Skeletal muscle satellite cell (primary cell): Measurements from ENCODE around the gene CISD3.

Experiments
- H3K27me3 ChIP-seq: 2 replicates; pipeline ENCODE4 v1.7.0; 2013; ENCODE audit warnings: low read length; ENCODE audit not compliant: control insufficient read depth, insufficient read depth
- H3K36me3 ChIP-seq: 2 replicates; pipeline ENCODE4 v1.7.0; 2013; ENCODE audit warnings: mild to moderate bottlenecking, control low read depth, low read length; ENCODE audit not compliant: insufficient read depth
- H3K4me1 ChIP-seq: 2 replicates; pipeline ENCODE4 v1.7.0; 2013; ENCODE audit warnings: low read length; ENCODE audit not compliant: control insufficient read depth, insufficient read depth
- H3K4me2 ChIP-seq: 2 replicates; pipeline ENCODE4 v1.7.0; 2013; ENCODE audit warnings: mild to moderate bottlenecking, low read length
- H3K4me3 ChIP-seq: 2 replicates; pipeline ENCODE4 v1.7.0; 2013; ENCODE audit warnings: low read length
- H3K9ac ChIP-seq: 2 replicates; pipeline ENCODE4 v1.7.0; 2013; ENCODE audit warnings: mild to moderate bottlenecking, low read depth, low read length, moderate library complexity
- H3K9me3 ChIP-seq: replicated peaks from 2 replicates; pipeline ENCODE4 v1.7.0; 2013; ENCODE audit warnings: mild to moderate bottlenecking, control low read depth, low read length

Gene CISD3

DNA sequence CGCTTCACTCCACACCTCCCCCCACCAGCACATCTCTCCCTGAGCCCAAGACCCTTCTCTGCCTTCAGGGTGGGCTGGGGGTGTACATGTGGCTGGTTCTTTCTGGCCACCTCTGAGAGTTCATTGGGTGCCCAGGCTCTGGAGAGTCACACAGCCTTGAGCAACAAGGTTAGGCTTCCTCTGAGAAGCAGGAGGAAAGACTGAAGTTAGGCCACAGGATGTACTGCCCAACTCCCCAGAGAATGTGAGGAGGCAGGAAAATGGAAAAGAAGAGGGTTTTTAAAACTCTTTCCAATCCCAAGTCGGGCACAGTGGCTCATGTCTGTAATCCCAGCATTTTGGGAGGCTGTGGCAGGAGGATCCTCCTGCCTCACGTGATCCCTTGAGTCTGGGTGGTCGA, 10.7 kb downstream of the CISD3 start:
- no peak overlapping the region for H3K4me3 ChIP-seq
- H3K4me2 ChIP-seq = no peak overlapping the region
- H3K9ac ChIP-seq = no peak overlapping the region
- peaks cover 25% of the 10 kb centered on the region for H3K4me1 ChIP-seq
- H3K27me3 ChIP-seq = no peaks in the 10 kb centered on the region
- no peaks in the 10 kb centered on the region for H3K9me3 ChIP-seq
- peaks cover 28% of the 10 kb centered on the region for H3K36me3 ChIP-seq

DNA sequence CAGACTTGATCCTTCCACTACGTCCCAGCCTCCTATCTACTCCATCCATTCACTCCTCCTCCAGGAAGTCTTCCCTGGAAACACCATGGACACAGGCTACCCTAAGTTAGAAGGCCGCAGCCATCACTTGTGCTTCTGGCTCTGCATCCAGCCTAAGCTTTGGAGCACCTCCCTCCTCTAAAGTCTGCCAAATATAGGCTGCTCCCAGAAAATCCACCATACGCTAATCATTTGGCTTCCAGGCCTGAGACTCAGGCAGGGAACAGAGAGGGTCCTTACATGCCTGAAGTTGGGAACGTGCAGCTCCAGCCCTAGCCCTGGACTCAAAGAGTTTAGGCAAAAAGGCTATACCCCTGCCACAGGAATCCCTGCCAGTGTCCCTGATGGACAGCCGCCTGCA, 11.3 kb downstream of the CISD3 start:
- peaks cover 22% of the 10 kb centered on the region for H3K36me3 ChIP-seq
- H3K27me3 ChIP-seq = no peaks in the 10 kb centered on the region
- H3K4me1 ChIP-seq = peaks cover 31% of the 10 kb centered on the region
- no peaks in the 10 kb centered on the region for H3K9me3 ChIP-seq
- no peak overlapping the region for H3K4me2 ChIP-seq
- H3K4me3 ChIP-seq = no peak overlapping the region
- H3K9ac ChIP-seq = no peak overlapping the region

DNA sequence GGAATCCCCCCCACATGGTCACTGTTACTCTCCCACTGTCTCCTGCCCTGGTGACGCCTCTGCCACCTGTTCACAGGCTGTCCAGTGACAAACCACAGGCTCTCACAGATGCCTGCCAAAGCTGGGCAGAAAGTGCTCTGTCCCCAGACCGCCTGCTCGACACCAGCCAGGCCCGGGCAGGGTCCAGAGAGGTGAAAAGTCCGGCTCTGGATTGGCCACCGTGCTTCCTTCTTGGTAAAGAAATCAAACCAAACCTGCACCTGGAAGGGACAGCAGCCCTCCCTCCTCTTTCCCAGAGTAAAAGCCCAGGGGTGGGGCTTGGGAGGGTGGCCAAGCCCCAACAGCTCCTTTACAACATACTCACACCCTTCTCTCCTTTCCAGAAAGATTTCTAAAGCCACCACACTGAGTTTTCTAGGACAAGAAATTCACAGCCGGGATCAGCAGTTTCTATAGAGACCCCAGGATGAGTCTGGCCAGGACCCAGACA, 11.8 kb downstream of the CISD3 start:
- Histone ChIP-seq H3K9ac (peak overlapping the region; percentile 41), H3K36me3 (peaks cover 22% of the 10 kb centered on the region)

DNA sequence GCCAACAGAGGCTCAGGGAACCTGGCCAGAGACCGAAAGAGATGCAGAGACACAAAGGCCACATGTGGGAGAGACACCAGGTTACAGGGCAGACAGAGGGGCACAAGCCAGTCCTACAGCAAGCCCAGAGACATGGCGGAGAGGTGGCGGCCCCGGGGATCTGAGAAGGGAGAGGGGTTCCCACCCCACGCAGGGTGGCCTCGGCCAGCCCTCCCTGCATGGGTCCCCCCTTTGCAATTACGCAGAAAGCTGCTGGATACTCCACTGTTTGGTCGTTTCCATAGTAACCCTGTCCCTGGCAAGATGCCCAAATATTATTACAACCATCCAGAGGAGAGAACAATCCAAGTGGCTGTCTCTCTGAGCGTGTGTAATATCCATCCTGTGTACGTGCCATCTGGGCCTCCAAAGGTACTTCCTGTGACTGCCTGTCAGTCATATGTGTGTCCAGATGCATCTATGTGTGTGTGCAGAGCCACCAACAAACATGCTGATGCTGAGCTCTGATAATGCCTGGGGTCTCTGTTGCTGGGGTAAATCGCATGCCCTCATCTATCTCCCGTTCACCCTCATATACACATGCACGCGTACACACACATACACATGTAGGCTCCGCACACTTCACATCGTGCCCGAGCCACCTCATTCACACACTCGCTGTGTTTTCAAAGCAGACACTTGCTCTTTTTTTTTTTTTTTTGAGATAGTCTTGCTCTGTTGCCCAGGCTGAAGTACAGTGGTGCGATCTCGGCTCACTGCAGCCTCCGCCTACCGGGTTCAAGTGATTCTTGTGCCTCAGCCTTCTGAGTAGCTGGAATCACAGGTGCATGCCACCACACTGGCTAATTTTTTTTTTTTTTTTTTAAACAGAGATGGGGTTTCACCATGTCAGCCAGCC, 12.5 kb downstream of the CISD3 start:
- H3K36me3 ChIP-seq = peaks cover 22% of the 10 kb centered on the region
- H3K4me1 ChIP-seq = peaks cover 34% of the 10 kb centered on the region
- H3K9ac ChIP-seq = peak overlapping the region; percentile 41
- H3K27me3 ChIP-seq = no peaks in the 10 kb centered on the region
- H3K4me3 ChIP-seq = no peak overlapping the region
- peak overlapping the region; percentile 21 for H3K4me2 ChIP-seq
- H3K9me3 ChIP-seq = no peaks in the 10 kb centered on the region

More for the DNA sequence above, 11.8 kb downstream of the CISD3 start:
- Histone ChIP-seq H3K4me2 (no peak overlapping the region), H3K4me1 (peaks cover 34% of the 10 kb centered on the region), H3K9me3 (no peaks in the 10 kb centered on the region), H3K27me3 (no peaks in the 10 kb centered on the region), H3K4me3 (no peak overlapping the region)

DNA sequence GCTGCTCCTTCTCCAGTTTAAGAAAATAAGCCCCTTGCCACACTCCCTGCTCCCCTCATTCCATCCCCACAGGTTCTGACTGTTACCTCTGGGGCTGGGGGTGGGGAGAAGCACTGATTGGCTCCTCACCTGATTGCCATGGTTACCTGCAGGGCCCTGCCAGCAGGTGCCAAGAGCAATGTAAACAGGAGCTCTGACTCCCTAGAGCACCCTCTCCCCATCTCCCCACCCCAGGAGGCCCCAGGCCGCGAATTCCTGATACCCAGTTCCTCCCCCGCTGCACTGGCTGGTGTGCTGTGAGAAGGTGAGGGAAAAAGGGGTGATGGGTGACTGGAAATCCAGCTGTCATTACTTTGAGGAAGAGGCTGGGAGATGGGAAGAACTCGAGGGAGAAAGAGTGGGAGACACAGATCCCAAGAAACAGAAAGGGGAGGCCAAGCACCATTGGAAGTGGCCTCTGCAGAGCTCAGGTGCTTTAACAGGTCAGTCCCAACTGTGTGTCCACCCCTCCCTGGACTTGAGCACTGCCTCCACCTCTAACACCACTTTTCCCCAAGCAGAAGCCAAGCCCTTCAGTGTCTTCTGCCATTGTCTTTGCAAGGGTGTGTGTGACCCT, 13.5 kb downstream of the CISD3 start:
- H3K4me1 ChIP-seq = peaks cover 34% of the 10 kb centered on the region
- peaks cover 13% of the 10 kb centered on the region for H3K36me3 ChIP-seq
- no peak overlapping the region for H3K4me2 ChIP-seq
- no peaks in the 10 kb centered on the region for H3K9me3 ChIP-seq
- H3K27me3 ChIP-seq = no peaks in the 10 kb centered on the region
- no peak overlapping the region for H3K9ac ChIP-seq
- no peak overlapping the region for H3K4me3 ChIP-seq

DNA sequence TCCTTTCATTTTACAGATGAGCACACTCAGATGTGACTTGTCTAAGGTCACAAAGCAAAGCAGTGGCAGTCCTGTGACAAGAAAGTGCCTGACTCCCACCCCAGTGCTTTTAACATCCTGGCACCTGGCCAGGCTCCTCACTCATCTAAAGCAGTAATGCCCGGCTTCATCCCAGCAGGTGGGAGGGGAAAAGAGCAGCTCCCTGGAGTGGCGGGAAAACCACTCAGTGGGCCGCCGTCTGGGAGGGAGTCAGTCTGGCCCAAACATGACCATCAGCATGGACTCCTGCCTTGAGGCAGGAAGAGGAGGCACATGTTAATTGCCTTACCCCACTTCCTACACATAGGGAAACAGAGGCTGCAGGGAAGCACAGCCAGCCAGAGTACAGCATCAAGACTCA, 15.4 kb downstream of the CISD3 start:
- Histone ChIP-seq H3K27me3 (no peaks in the 10 kb centered on the region), H3K36me3 (no peaks in the 10 kb centered on the region), H3K9me3 (no peaks in the 10 kb centered on the region), H3K4me1 (peaks cover 45% of the 10 kb centered on the region), H3K4me3 (no peak overlapping the region), H3K9ac (no peak overlapping the region), H3K4me2 (peak overlapping the region; percentile 90)

DNA sequence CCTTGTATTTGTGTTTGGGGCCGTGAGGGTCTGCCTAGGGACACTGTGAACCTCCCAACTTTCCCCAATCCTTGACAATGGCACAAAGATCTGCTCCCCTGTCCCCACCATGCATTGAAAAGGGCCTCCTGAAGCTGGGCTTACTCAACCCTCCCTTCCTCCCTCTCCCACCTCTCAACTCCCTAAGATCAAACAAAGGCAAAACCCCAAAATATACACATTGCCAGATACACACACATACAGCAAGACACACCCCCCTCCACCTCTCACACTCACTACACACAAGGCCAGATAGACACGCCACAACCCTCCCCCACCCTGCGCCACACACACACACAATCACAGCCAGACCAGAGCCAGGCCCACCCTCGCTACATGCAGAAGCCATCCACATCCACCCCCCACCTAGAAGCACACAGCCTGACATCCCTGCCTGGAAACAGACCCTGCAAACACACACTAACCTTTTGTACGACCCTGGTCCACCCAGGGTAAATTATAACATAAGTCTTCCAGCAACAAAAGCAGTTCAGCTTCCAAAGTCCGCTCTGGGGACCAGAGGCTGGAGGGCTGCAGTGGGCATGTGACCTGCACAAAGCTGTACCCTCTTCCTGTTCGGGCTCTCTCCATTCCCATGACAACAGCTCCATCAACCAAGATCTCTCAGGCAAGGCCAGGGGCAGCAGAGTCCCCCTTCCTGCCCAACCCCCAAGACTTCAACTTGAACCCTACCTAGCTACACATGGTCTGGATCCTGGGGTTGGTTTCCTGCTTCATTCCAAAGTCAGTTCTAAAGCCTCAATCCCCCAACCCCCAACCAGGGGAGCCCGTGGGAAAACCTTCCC, 16.1 kb downstream of the CISD3 start:
- Histone ChIP-seq H3K4me2 (peak overlapping the region; percentile 90), H3K27me3 (no peaks in the 10 kb centered on the region), H3K4me1 (peaks cover 49% of the 10 kb centered on the region), H3K9ac (peak overlapping the region; percentile 93), H3K36me3 (no peaks in the 10 kb centered on the region), H3K4me3 (peak overlapping the region; percentile 96), H3K9me3 (no peaks in the 10 kb centered on the region)

DNA sequence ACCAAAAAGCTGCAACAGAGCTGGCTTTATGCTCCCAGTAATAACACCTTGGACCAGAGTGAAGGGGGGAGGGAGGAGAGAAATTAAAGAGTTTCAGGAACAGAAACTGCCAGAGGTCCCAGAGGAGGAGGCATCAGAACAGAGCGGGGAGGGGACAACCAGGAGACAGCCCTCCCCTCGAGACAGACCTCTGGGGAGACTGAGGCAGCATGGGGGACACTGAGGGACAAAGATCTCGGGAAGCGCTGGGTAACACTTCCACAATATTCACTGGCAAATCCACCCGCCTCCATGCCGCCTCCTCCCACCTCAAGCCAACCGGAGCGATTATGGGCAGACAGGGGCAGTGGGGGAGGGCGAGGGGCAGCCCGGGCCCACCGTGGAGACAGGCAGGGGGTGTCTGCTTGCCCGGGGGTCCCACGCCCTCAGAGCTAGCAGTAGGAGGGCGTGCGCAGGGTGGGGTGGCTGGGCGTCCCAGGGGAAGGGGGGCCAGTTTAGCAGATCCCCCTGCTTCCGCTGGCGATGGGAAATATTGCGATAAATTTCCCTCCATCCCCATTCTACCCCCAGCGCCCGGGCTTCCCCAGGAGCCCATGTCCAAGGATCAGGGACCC, 16.8 kb downstream of the CISD3 start:
- no peaks in the 10 kb centered on the region for H3K27me3 ChIP-seq
- no peaks in the 10 kb centered on the region for H3K36me3 ChIP-seq
- H3K4me3 ChIP-seq = peak overlapping the region; percentile 96
- H3K4me2 ChIP-seq = peak overlapping the region; percentile 90
- H3K4me1 ChIP-seq = peaks cover 50% of the 10 kb centered on the region
- H3K9ac ChIP-seq = peak overlapping the region; percentile 93
- H3K9me3 ChIP-seq = no peaks in the 10 kb centered on the region

DNA sequence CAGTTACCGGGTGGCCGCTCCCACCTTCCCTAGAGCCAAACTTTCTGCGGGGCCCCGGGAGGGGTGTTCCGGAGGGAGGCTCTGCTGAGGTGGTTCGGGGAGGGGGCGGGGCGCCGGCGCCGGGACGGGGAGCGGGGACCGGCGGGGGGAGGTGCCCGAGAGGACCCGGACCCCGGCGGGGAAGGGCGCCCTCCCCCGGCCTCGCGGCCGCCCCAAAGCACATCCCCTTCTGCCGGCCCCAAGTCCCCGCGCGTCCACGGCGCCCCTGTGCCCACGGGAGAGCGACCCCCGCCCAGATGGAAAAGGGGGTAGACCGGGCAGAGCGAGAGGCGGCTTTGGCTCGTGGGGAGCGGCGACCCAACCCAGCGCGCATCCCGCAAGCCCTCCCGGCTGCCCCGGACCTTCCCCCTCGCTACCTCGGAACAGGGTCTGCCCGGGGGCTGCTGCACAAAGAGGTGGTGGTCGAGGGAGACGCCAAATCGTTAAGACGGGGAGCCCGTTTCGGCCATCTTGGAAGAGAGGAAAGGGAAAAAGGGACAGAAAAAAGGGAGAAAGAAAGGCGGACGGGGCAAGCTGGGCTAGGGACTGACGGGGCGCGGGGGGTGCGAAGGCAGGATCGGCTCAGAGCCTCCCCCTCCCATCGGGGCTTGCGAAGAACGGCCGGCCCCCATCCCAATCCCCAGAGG, 17.5 kb downstream of the CISD3 start:
- Histone ChIP-seq H3K4me3 (peak overlapping the region; percentile 96), H3K9ac (peak overlapping the region; percentile 93), H3K27me3 (no peaks in the 10 kb centered on the region), H3K4me2 (peak overlapping the region; percentile 90), H3K9me3 (no peaks in the 10 kb centered on the region), H3K36me3 (no peaks in the 10 kb centered on the region), H3K4me1 (peaks cover 43% of the 10 kb centered on the region)

DNA sequence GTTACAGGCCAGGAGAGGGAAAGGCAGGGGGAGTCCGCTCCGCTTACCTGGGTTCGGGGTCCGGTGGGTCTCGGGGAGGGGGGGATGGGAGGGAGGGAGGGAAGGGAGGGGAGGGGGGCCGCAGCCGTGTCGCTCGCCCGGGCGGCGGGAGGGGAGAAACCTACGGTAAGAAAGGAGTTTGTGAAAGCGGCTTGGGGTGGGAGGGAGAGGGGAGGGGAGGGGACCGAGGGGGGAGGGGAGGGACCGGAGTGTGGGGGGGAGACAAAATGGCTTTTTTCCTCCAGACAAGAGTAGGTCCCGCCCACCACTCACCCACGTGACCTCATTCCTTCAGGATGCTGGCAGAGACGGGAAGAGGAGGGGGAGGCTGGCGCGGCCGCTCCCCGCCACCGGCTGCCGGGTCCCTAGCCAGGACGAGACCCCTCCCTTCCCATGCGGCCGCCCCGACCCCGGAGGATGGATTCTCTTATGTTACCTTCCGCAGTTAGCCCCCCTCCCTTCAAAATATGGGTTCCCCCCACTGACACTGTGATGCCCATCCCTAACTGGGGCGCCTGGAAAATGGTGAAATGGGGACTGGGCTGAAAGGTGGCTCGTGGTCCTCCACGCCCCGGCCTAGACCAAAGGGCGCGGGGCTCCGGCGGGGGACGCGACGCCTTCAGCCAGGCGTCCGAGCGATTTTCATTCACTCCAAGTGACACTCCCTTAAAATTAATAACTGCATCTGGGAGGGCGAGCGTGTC, 18.2 kb downstream of the CISD3 start, which contains the start of gene PCGF2:
TSS of gene PCGF2 (minus strand) at position 188 of the 743 bp plus-strand sequence. CDS start 7,934 bp downstream, outside the sequence.
- peak within 1 kb of the TSS; percentile 93 for H3K9ac ChIP-seq
- peak within 1 kb of the TSS; percentile 97 for H3K4me2 ChIP-seq
- H3K4me3 ChIP-seq = peak within 1 kb of the TSS; percentile 96
- no peaks in the 10 kb centered on the region for H3K9me3 ChIP-seq
- H3K27me3 ChIP-seq = no peaks in the 10 kb centered on the region
- H3K36me3 ChIP-seq = no peaks in the 10 kb centered on the region
- H3K4me1 ChIP-seq = peaks cover 36% of the 10 kb centered on the region
